Endothelial cell of umbilical vein (primary cell): ENCODE data around the gene TMEM254. TPM values are rescaled to one million over a fixed set of nuclear protein-coding genes. Genes with fewer than 3 reads are reported as not detected.
"Not testable (repeated sequence)": the region's sequence is repeated elsewhere in the genome, so short reads cannot be mapped to it uniquely, and the experiment has no call there.

ENCODE experiments used
- Bru-seq: library from RNA; stranded (reverse); fragments of 400-500 nt; gene quantifications from one replicate; lab custom pipeline; 2021; lab: Mats Ljungman, UMichigan
- BruChase-seq, 2 experiments: library from RNA; stranded (reverse); fragments of 400-500 nt; gene quantifications; one replicate each; lab custom pipeline; 2021; lab: Mats Ljungman, UMichigan
- BruUV-seq: library from RNA; stranded (reverse); fragments of 400-500 nt; replicated peaks from 2 replicates; lab custom pipeline; 2021; lab: Mats Ljungman, UMichigan
- CTCF ChIA-PET: fragments of 300-600, 350-600 bp; sonication (Branson Sonifier 250); formaldehyde crosslinking; loops from one replicate; lab custom pipeline; 2021; ENCODE audit warnings: antibody characterized with exemption, inconsistent platforms; lab: Charles Lee
- POLR2A ChIA-PET: fragments of 300-600, 350-600 bp; sonication (Branson Sonifier 250); formaldehyde crosslinking; loops from one replicate; lab custom pipeline; 2021; ENCODE audit warnings: antibody characterized with exemption, inconsistent platforms; lab: Charles Lee
- DNase-seq: peaks from one replicate; pipeline ENCODE4 v3.0.0-alpha.2; 2011; ENCODE audit warnings: low read depth, low spot score
- FAIRE-seq: peaks from 2 replicates; lab custom pipeline; 2011; peaks lifted over from hg19 to GRCh38; lab: Jason Lieb, UNC
- H2AFZ ChIP-seq: 2 replicates; pipeline ENCODE4 v1.6.0; 2012; ENCODE audit warnings: low read depth, low read length, control low read depth, inconsistent platforms
- H3K27ac ChIP-seq: 2 replicates; pipeline ENCODE4 v1.5.1; 2011; ENCODE audit warnings: low read depth, mild to moderate bottlenecking, control low read depth, low read length, moderate library complexity; ENCODE audit not compliant: insufficient read depth
- H3K27me3 ChIP-seq, 2 experiments: 2 replicates each; pipeline versions ENCODE4 v1.6.0 to v1.6.1; 2011; ENCODE audit warnings: low read length in 2 of 2, mixed read lengths in 1 of 2; ENCODE audit not compliant: control insufficient read depth in 2 of 2, insufficient read depth in 2 of 2
- H3K36me3 ChIP-seq, 2 experiments: 2 replicates in 1 of 2; 3 replicates in 1 of 2; pipeline ENCODE4 v1.5.1; 2011; ENCODE audit warnings: low read length in 2 of 2, mild to moderate bottlenecking in 1 of 2, moderate library complexity in 1 of 2; ENCODE audit not compliant: control insufficient read depth in 2 of 2, insufficient read depth in 2 of 2; ENCODE audit errors: extremely low read depth in 1 of 2
- H3K4me1 ChIP-seq: 3 replicates; pipeline ENCODE4 v1.5.1; 2011; ENCODE audit warnings: mild to moderate bottlenecking, low read length; ENCODE audit not compliant: control insufficient read depth, insufficient read depth; ENCODE audit errors: extremely low read depth
- H3K4me2 ChIP-seq: 2 replicates; pipeline ENCODE4 v1.6.1; 2011; ENCODE audit warnings: low read length, control low read depth, mixed read lengths; ENCODE audit not compliant: insufficient read depth
- H3K4me3 ChIP-seq, 3 experiments: fragments of 200-600 bp in 1 of 3; sonication (generic), shearing (Covaris generic) in 1 of 3; replicated peaks in 1 of 3; 2 replicates each; pipeline ENCODE4 v1.5.1; 2011 to 2016; ENCODE audit warnings: control low read depth in 3 of 3, low read length in 3 of 3, mild to moderate bottlenecking in 2 of 3, inconsistent platforms in 1 of 3, low read depth in 1 of 3, moderate library complexity in 1 of 3; ENCODE audit not compliant: insufficient read depth in 1 of 3
- H3K79me2 ChIP-seq: 2 replicates; pipeline ENCODE4 v1.6.0; 2012; ENCODE audit warnings: low read length, inconsistent platforms; ENCODE audit not compliant: control insufficient read depth, insufficient read depth
- H3K9ac ChIP-seq: replicated peaks from 2 replicates; pipeline ENCODE3; 2011; ENCODE audit warnings: low read length, control low read depth; ENCODE audit not compliant: insufficient read depth; ENCODE audit errors: extremely low read depth
- H3K9me1 ChIP-seq: replicated peaks from 3 replicates; pipeline ENCODE4 v1.6.0; 2011; ENCODE audit warnings: mild to moderate bottlenecking, low read length; ENCODE audit not compliant: control insufficient read depth, insufficient read depth; ENCODE audit errors: extremely low read depth
- H3K9me3 ChIP-seq: replicated peaks from 2 replicates; pipeline ENCODE4 v1.5.1; 2012; ENCODE audit warnings: low read length, inconsistent platforms; ENCODE audit not compliant: control insufficient read depth, insufficient read depth
- H4K20me1 ChIP-seq: replicated peaks from 2 replicates; pipeline ENCODE3; 2011; ENCODE audit warnings: mild to moderate bottlenecking, low read length; ENCODE audit not compliant: control insufficient read depth, insufficient read depth; ENCODE audit errors: extremely low read depth
- CTCF ChIP-seq, 2 donors: IDR thresholded peaks; 1 replicate in 1 of 2; 2 replicates in 1 of 2; pipeline ENCODE4 v1.5.1; 2011; ENCODE audit warnings: low read length in 2 of 2, mild to moderate bottlenecking in 2 of 2, moderate library complexity in 2 of 2, control low read depth in 1 of 2, inconsistent platforms in 1 of 2, low read depth in 1 of 2; ENCODE audit not compliant: insufficient read depth in 1 of 2; ENCODE audit errors: extremely low read depth in 1 of 2
- EZH2 ChIP-seq: IDR thresholded peaks from 2 replicates; pipeline ENCODE4 v1.6.1; 2012; ENCODE audit warnings: borderline replicate concordance, low read depth, mild to moderate bottlenecking, moderate library complexity, low read length, inconsistent platforms; ENCODE audit not compliant: severe bottlenecking
- FOS ChIP-seq: IDR thresholded peaks from 2 replicates; pipeline ENCODE4 v1.6.1; 2011; ENCODE audit warnings: mild to moderate bottlenecking, low read length, moderate library complexity, borderline replicate concordance; ENCODE audit not compliant: insufficient read depth
- GATA2 ChIP-seq: IDR thresholded peaks from 2 replicates; pipeline ENCODE4 v1.7.0; 2011; ENCODE audit warnings: low read depth, mild to moderate bottlenecking, moderate library complexity, mixed read lengths, low read length; ENCODE audit not compliant: insufficient read length, insufficient read depth
- JUN ChIP-seq: IDR thresholded peaks from 2 replicates; pipeline ENCODE4 v1.6.1; 2011; ENCODE audit warnings: borderline replicate concordance, low read depth; ENCODE audit not compliant: insufficient read length, insufficient read depth
- MAX ChIP-seq: IDR thresholded peaks from 2 replicates; pipeline ENCODE4 v1.6.1; 2011; ENCODE audit not compliant: insufficient read depth, insufficient read length
- POLR2A ChIP-seq: IDR thresholded peaks from 2 replicates; pipeline ENCODE4 v1.6.1; 2012; ENCODE audit warnings: low read depth, mild to moderate bottlenecking, control low read depth, low read length
- POLR2AphosphoS5 ChIP-seq: IDR thresholded peaks from 2 replicates; pipeline ENCODE4 v1.6.1; 2012; ENCODE audit warnings: low read depth, mild to moderate bottlenecking, control low read depth, low read length, moderate library complexity; ENCODE audit not compliant: insufficient read depth
- dilution Hi-C: fragments of 300-500 bp; cut with MboI; formaldehyde crosslinking; loops from one replicate; pipeline ENCODE4 v1.15.0; 2019; ENCODE audit warnings: low sequenced_read_pairs; ENCODE audit not compliant: extremely low pct_ligation_motif_present
- intact Hi-C: fragments of 100-400 bp; cut with micrococcal nuclease; formaldehyde crosslinking; loops from one replicate; pipeline ENCODE4 v1.10.0; 2022
- long read RNA-seq: library from polyadenylated mRNA; stranded (forward); transcript quantifications from one replicate; pipeline ENCODE4 v2.0.0, GENCODE V29; 2021
- polyA minus RNA-seq, 3 experiments: library from RNA; depleted of rRNA, polyadenylated mRNA; stranded (reverse); fragments of >200 nt; gene quantifications; 1 replicate in 1 of 3; 2 replicates in 2 of 3; pipeline ENCODE4 v1.2.3, GENCODE V29; 2011
- polyA plus RNA-seq, 4 experiments: library from polyadenylated mRNA; depleted of rRNA in 3 of 4; stranded (reverse) in 3 of 4; unstranded in 1 of 4; fragments of >200 nt; gene quantifications; 2 replicates each; pipeline versions ENCODE4 v1.2.1 to v1.2.3, GENCODE V29; 2011 to 2012; ENCODE audit warnings: missing spikeins in 1 of 4
- total RNA-seq: library from RNA; stranded (reverse); gene quantifications from 2 replicates; pipeline ENCODE4 v1.2.3, GENCODE V29; 2021

TMEM254 gene
- total RNA-seq (6.0 and 10.1 TPM in 2 replicates), polyA plus RNA-seq (13.4 and 14.9 TPM in 2 replicates), polyA minus RNA-seq (21.5 and 32.0 TPM in 2 replicates), Bru-seq, nascent RNA (percentile 48 among the genes with signal in this experiment), BruChase-seq, experiment 1, labeled RNA remaining after a 6-hour chase (percentile 52 among the genes with signal in this experiment), BruChase-seq, experiment 2, labeled RNA remaining after a 2-hour chase (percentile 48 among the genes with signal in this experiment)
- polyA plus RNA-seq (2011; cell fraction: cytosol; rRNA removed), result 11.0 and 11.3 TPM in 2 replicates
- polyA plus RNA-seq (2011; cell fraction: nucleus; rRNA removed), result 6.3 and 9.1 TPM in 2 replicates
- polyA plus RNA-seq (2012), result 7.7 and 8.3 TPM in 2 replicates
- polyA minus RNA-seq (2011; cell fraction: cytosol; rRNA and poly(A)+ RNA removed), result 9.4 TPM
- polyA minus RNA-seq (2011; cell fraction: nucleus; rRNA and poly(A)+ RNA removed), result 1.8 and 4.7 TPM in 2 replicates
- long read RNA-seq, transcript TMEM254-205 (4 exons, 2,042 nt), result major isoform, 16 of 24 reads
- long read RNA-seq, partial matches to known transcripts, result 1 of 24 reads
- long read RNA-seq, other reads (novel, unspliced or antisense), result 1 of 24 reads

- H3K9me1 ChIP-seq, result no peaks in the 10 kb centered on the region
- H3K36me3 ChIP-seq, result no peaks in the 10 kb centered on the region
- peak within 1 kb of the TSS; percentile 46 to 94 (median 79) for H3K4me3 ChIP-seq
- H3K79me2 ChIP-seq, result no peaks in the 10 kb centered on the region
- intact Hi-C loops (loop anchor here (2.0 to 5.0 kb wide), 2 partner anchors 58 to 129 kb away; partner anchors contain the start of gene ANXA11), dilution Hi-C loops (no loop called here)
- no peaks in the 10 kb centered on the region for H4K20me1 ChIP-seq
- TF ChIP-seq EZH2 (no peak), FOS (no peak), POLR2AphosphoS5 (peak; percentile 44), JUN (no peak), MAX (no peak), CTCF (IDR thresholded peaks at IDR 0.05; ENCODE audit: extremely low read depth in 1 of 2, insufficient read depth in 1 of 2, low read depth in 1 of 2, low read length in 2 of 2) (no peak), POLR2A (no peak), GATA2 (no peak)
- peaks cover 8% of the 10 kb centered on the region for H3K4me1 ChIP-seq
- BruUV-seq, result no TSS peak
- ChIA-PET CTCF (interaction anchor here (0.6 to 2.3 kb wide), 13 partner anchors 9 to 744 kb away, joined by 3 to 17 read pairs (median 3); no protein-coding TSS in a partner anchor), POLR2A (interaction anchor here (0.6 kb wide), 1 partner anchor 19 kb away, joined by 3 read pairs; no protein-coding TSS in a partner anchor)
- no peaks in the 10 kb centered on the region for H3K27me3 ChIP-seq
- peak within 1 kb of the TSS; percentile 99 for H2AFZ ChIP-seq
- peak within 1 kb of the TSS; percentile 78 for H3K9ac ChIP-seq
- FAIRE-seq, result peak; percentile 79
- no peaks in the 10 kb centered on the region for H3K9me3 ChIP-seq
- peak; percentile 88 for DNase-seq
- peak within 1 kb of the TSS; percentile 95 for H3K4me2 ChIP-seq
- H3K27ac ChIP-seq, result peak within 1 kb of the TSS; percentile 48
Observed at GRCh38 chr10:80078448-80079311, at the start of gene TMEM254. TSS of gene TMEM254 (plus strand) at chr10:80078665. CDS start at chr10:80078700, 35 bp downstream.

GRCh38 chr10:80029205-80029604, 49.3 kb upstream of the TMEM254 start:
- H2AFZ ChIP-seq, H3K9me3 ChIP-seq, H3K4me2 ChIP-seq, H3K4me3 ChIP-seq, dilution Hi-C loops, intact Hi-C loops, H4K20me1 ChIP-seq, H3K9me1 ChIP-seq, BruUV-seq, H3K79me2 ChIP-seq, H3K27ac ChIP-seq, DNase-seq, H3K4me1 ChIP-seq, H3K36me3 ChIP-seq, H3K9ac ChIP-seq, H3K27me3 ChIP-seq, POLR2A ChIA-PET, FAIRE-seq: not testable (repeated sequence)
- CTCF ChIA-PET, result interaction anchor here (0.8 to 1.8 kb wide), 4 partner anchors 15 to 492 kb away, joined by 3 to 4 read pairs (median 4); no protein-coding TSS in a partner anchor
